Smooth muscle cell (in vitro differentiated cells): ENCODE results near the gene CDH23. TPM values are rescaled to one million over a fixed set of nuclear protein-coding genes. Genes with fewer than 3 reads are reported as not detected.

ENCODE experiments used
- DNase-seq: peaks from one replicate; lab custom pipeline; 2025; ENCODE audit not compliant: unreplicated experiment; lab: John Stamatoyannopoulos, UW
- H2AFZ ChIP-seq: fragments of 200-600 bp; sonication (generic); 2 replicates; pipeline ENCODE4 v1.6.0; 2016; ENCODE audit warnings: antibody characterized with exemption, low read depth, mild to moderate bottlenecking
- H3F3A ChIP-seq: fragments of 200-600 bp; sonication (generic); 2 replicates; pipeline ENCODE4 v1.6.0; 2017; ENCODE audit warnings: antibody characterized with exemption, low read depth
- H3K27ac ChIP-seq: fragments of 200-600 bp; sonication (generic); 2 replicates; pipeline ENCODE4 v1.5.1; 2016; ENCODE audit warnings: low read depth, mild to moderate bottlenecking
- H3K27me3 ChIP-seq: fragments of 200-600 bp; sonication (generic); 2 replicates; pipeline ENCODE4 v1.6.1; 2016; ENCODE audit warnings: low read depth, mild to moderate bottlenecking
- H3K36me3 ChIP-seq: fragments of 200-600 bp; sonication (generic); 2 replicates; pipeline ENCODE4 v1.5.1; 2016; ENCODE audit warnings: low read depth
- H3K4me1 ChIP-seq: fragments of 200-600 bp; sonication (generic); 2 replicates; pipeline ENCODE4 v1.5.1; 2016; ENCODE audit warnings: low read depth
- H3K4me2 ChIP-seq: fragments of 200-600 bp; sonication (generic); 2 replicates; pipeline ENCODE4 v1.6.0; 2016; ENCODE audit warnings: mild to moderate bottlenecking
- H3K4me3 ChIP-seq: fragments of 200-600 bp; sonication (generic); 2 replicates; pipeline ENCODE4 v1.5.1; 2016; ENCODE audit warnings: mild to moderate bottlenecking
- H3K79me2 ChIP-seq: fragments of 200-600 bp; sonication (generic); 2 replicates; pipeline ENCODE4 v1.6.0; 2016; ENCODE audit warnings: low read depth, mild to moderate bottlenecking
- H3K9ac ChIP-seq: fragments of 200-600 bp; sonication (generic); 2 replicates; pipeline ENCODE4 v1.6.0; 2016; ENCODE audit warnings: low read depth
- H3K9me3 ChIP-seq: fragments of 200-600 bp; sonication (generic); replicated peaks from 2 replicates; pipeline ENCODE4 v1.5.1; 2016; ENCODE audit warnings: low read depth
- H4K20me1 ChIP-seq: fragments of 200-600 bp; sonication (generic); 2 replicates; pipeline ENCODE4 v1.6.0; 2016; ENCODE audit warnings: low read depth
- WGBS: methylation state at CpG from one replicate; pipeline ENCODE4 v1.1.7; 2016; ENCODE audit warnings: low lambda C conversion rate; 5-methylcytosine and 5-hydroxymethylcytosine counted together
- polyA plus RNA-seq: library from polyadenylated mRNA; unstranded; fragments of >200 nt; fragmentation: Nextera tagmentation; extraction: Ambion mirVana; gene quantifications from 2 replicates; pipeline ENCODE4 v1.2.1, GENCODE V29; 2016
- total RNA-seq: library from RNA; depleted of rRNA; stranded (reverse); fragments of >200 nt; gene quantifications from 2 replicates; pipeline ENCODE4 v1.2.3, GENCODE V29; 2014
- TF ChIP-seq, protein P1 (sequence below): fragments of 200-600 bp; sonication (generic); IDR thresholded peaks from 2 replicates; pipeline ENCODE4 v1.5.1; 2017; ENCODE audit warnings: borderline replicate concordance, mild to moderate bottlenecking, antibody characterized with exemption; ENCODE audit not compliant: insufficient read depth, poor library complexity, severe bottlenecking

The CDH23 gene
- total and polyA plus RNA-seq, 2 experiments from 2014 or later, result 0.99 to 2.5 TPM

DNA sequence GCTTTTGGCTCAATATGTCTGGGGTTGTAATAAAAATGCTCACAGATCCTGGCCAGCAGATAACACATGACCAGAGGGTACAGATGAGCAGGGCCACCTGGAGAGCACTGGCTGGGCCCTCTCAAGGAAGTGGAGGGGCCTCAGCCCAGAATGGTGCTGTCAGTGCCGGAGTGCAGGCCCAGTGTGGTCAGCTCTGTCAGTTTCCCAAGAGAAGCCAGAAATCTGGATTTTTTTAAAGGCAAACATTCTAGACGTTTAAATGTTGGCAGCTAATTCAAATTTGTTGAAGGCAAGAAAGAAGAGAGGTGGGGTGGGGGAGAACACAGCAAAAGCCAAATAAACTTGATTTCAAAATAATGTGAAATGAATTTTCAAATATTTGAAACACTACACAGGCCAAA, 320.8 kb downstream of the CDH23 start:
- no peak for DNase-seq
- no peak overlapping the region for H3K27ac ChIP-seq
- no peak overlapping the region for H3K4me2 ChIP-seq
- H4K20me1 ChIP-seq, result no peaks in the 10 kb centered on the region
- H3K27me3 ChIP-seq, result no peaks in the 10 kb centered on the region
- H3K36me3 ChIP-seq, result no peaks in the 10 kb centered on the region
- H3K4me1 ChIP-seq, result peaks cover 16% of the 10 kb centered on the region
- H3F3A ChIP-seq, result no peaks in the 10 kb centered on the region
- TF ChIP-seq, protein P1, sequence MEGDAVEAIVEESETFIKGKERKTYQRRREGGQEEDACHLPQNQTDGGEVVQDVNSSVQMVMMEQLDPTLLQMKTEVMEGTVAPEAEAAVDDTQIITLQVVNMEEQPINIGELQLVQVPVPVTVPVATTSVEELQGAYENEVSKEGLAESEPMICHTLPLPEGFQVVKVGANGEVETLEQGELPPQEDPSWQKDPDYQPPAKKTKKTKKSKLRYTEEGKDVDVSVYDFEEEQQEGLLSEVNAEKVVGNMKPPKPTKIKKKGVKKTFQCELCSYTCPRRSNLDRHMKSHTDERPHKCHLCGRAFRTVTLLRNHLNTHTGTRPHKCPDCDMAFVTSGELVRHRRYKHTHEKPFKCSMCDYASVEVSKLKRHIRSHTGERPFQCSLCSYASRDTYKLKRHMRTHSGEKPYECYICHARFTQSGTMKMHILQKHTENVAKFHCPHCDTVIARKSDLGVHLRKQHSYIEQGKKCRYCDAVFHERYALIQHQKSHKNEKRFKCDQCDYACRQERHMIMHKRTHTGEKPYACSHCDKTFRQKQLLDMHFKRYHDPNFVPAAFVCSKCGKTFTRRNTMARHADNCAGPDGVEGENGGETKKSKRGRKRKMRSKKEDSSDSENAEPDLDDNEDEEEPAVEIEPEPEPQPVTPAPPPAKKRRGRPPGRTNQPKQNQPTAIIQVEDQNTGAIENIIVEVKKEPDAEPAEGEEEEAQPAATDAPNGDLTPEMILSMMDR, result no peak
- no peak overlapping the region for H2AFZ ChIP-seq
- no peaks in the 10 kb centered on the region for H3K9me3 ChIP-seq
- H3K4me3 ChIP-seq, result no peak overlapping the region
- H3K9ac ChIP-seq, result no peak overlapping the region
- WGBS, result 86% methylated on average over 2 of the region's 2 CpGs
- no peaks in the 10 kb centered on the region for H3K79me2 ChIP-seq

GRCh38 chr10:71718165-71718698, 321.5 kb downstream of the CDH23 start:
- peaks cover 13% of the 10 kb centered on the region for H3K4me1 ChIP-seq
- H3K9ac ChIP-seq, result no peak overlapping the region
- no peaks in the 10 kb centered on the region for H3F3A ChIP-seq
- 91% methylated on average over 10 of the region's 10 CpGs for WGBS
- no peaks in the 10 kb centered on the region for H3K27me3 ChIP-seq
- H3K4me2 ChIP-seq, result no peak overlapping the region
- no peaks in the 10 kb centered on the region for H3K36me3 ChIP-seq
- TF ChIP-seq, protein P1, result no peak
- no peak overlapping the region for H3K4me3 ChIP-seq
- no peaks in the 10 kb centered on the region for H4K20me1 ChIP-seq
- no peak overlapping the region for H3K27ac ChIP-seq
- no peaks in the 10 kb centered on the region for H3K9me3 ChIP-seq
- H3K79me2 ChIP-seq, result no peaks in the 10 kb centered on the region
- H2AFZ ChIP-seq, result no peak overlapping the region
- DNase-seq, result no peak

DNA sequence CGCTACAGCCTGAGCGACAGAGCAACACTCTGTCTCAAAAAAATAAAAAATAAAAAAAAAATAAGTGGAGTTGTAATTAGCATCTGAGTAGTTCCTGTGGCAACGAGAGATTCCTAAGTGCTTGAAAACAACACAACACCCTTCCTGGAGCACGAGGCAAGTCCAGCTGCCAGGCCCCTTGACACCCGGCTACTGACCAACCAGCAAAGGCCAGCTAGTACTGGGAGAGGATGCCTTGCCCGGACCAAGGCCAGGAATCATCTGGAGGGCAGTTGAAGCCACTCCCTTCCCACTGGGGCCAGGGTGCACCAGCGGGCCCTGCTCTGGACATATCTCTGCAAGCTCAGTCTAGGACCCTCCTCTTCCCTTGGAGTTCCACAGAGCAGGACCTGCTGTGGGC, 322.3 kb downstream of the CDH23 start:
- TF ChIP-seq, protein P1, result no peak
- Histone ChIP-seq H3K4me2 (no peak overlapping the region), H3K36me3 (no peaks in the 10 kb centered on the region), H3K27me3 (no peaks in the 10 kb centered on the region), H3K27ac (no peak overlapping the region), H2AFZ (no peak overlapping the region), H3K4me3 (no peak overlapping the region), H3K9ac (no peak overlapping the region), H3F3A (no peaks in the 10 kb centered on the region), H3K9me3 (no peaks in the 10 kb centered on the region), H4K20me1 (no peaks in the 10 kb centered on the region), H3K79me2 (no peaks in the 10 kb centered on the region), H3K4me1 (peaks cover 5% of the 10 kb centered on the region)
- WGBS, result 92% methylated on average over 7 of the region's 7 CpGs
- DNase-seq, result no peak
